Trophoblast cell (in vitro differentiated cells and primary cell): ENCODE measurements around the gene FCGR1A.
"Not testable (repeated sequence)": the region's sequence is repeated elsewhere in the genome, so short reads cannot be mapped to it uniquely, and the experiment has no call there.

Experiments
- DNase-seq, 2 donors: peaks; one replicate each; pipeline ENCODE4 v3.0.0-alpha.2; 2016
- H2AFZ ChIP-seq: 2 replicates; pipeline ENCODE4 v1.6.1; 2013; ENCODE audit warnings: low read length, moderate library complexity, mild to moderate bottlenecking; ENCODE audit not compliant: insufficient read depth, poor library complexity
- H2AK5ac ChIP-seq: 2 replicates; pipeline ENCODE4 v1.6.1; 2013; ENCODE audit warnings: mild to moderate bottlenecking, low read length
- H2BK120ac ChIP-seq: 2 replicates; pipeline ENCODE4 v1.6.1; 2013; ENCODE audit warnings: low read length, mild to moderate bottlenecking, moderate library complexity; ENCODE audit not compliant: insufficient read depth, poor library complexity
- H2BK12ac ChIP-seq: 2 replicates; pipeline ENCODE4 v1.6.1; 2013; ENCODE audit warnings: mild to moderate bottlenecking, low read length, moderate library complexity
- H2BK5ac ChIP-seq: 2 replicates; pipeline ENCODE4 v1.6.1; 2013; ENCODE audit warnings: low read length, low read depth, moderate library complexity, mild to moderate bottlenecking; ENCODE audit not compliant: poor library complexity
- H3K14ac ChIP-seq: 2 replicates; pipeline ENCODE4 v1.6.1; 2013; ENCODE audit warnings: mild to moderate bottlenecking, low read length
- H3K18ac ChIP-seq: 2 replicates; pipeline ENCODE4 v1.6.1; 2013; ENCODE audit warnings: mild to moderate bottlenecking, low read length
- H3K23ac ChIP-seq: 2 replicates; pipeline ENCODE4 v1.6.1; 2013; ENCODE audit warnings: low read length
- H3K27ac ChIP-seq: 2 replicates; pipeline ENCODE4 v1.5.1; 2013; ENCODE audit warnings: low read depth, mild to moderate bottlenecking, inconsistent platforms, low read length, moderate library complexity
- H3K27me3 ChIP-seq: 2 replicates; pipeline ENCODE4 v1.6.1; 2013; ENCODE audit warnings: inconsistent platforms, mild to moderate bottlenecking, low read length, moderate library complexity; ENCODE audit not compliant: insufficient read depth
- H3K36me3 ChIP-seq, 2 experiments: 1 replicate in 1 of 2; 2 replicates in 1 of 2; pipeline ENCODE4 v1.6.1; 2013; ENCODE audit warnings: low read length in 2 of 2, mild to moderate bottlenecking in 2 of 2, moderate library complexity in 1 of 2; ENCODE audit not compliant: insufficient read depth in 2 of 2, control insufficient read depth in 1 of 2
- H3K4ac ChIP-seq: 2 replicates; pipeline ENCODE4 v1.6.1; 2013; ENCODE audit warnings: low read depth, mild to moderate bottlenecking, low read length, moderate library complexity
- H3K4me1 ChIP-seq, 2 experiments: 1 replicate in 1 of 2; 2 replicates in 1 of 2; pipeline ENCODE4 v1.6.1; 2013; ENCODE audit warnings: low read length in 2 of 2, mild to moderate bottlenecking in 2 of 2, moderate library complexity in 1 of 2; ENCODE audit not compliant: insufficient read depth in 2 of 2, control insufficient read depth in 1 of 2
- H3K4me2 ChIP-seq: 2 replicates; pipeline ENCODE4 v1.6.1; 2013; ENCODE audit warnings: inconsistent platforms, mild to moderate bottlenecking, low read length, moderate library complexity
- H3K4me3 ChIP-seq: 2 replicates; pipeline ENCODE4 v1.5.1; 2013; ENCODE audit warnings: mild to moderate bottlenecking, low read depth, low read length, inconsistent platforms
- H3K79me1 ChIP-seq: one replicate; pipeline ENCODE4 v1.6.1; 2013; ENCODE audit warnings: low read length
- H3K79me2 ChIP-seq: 2 replicates; pipeline ENCODE4 v1.6.1; 2013; ENCODE audit warnings: low read length, mild to moderate bottlenecking; ENCODE audit not compliant: control insufficient read depth, insufficient read depth, poor library complexity
- H3K9ac ChIP-seq: 2 replicates; pipeline ENCODE4 v1.6.1; 2013; ENCODE audit warnings: mild to moderate bottlenecking, low read length
- H3K9me3 ChIP-seq: 2 replicates; pipeline ENCODE4 v1.6.1; 2013; ENCODE audit warnings: low read depth, mild to moderate bottlenecking, control low read depth, inconsistent platforms, low read length; ENCODE audit not compliant: insufficient read depth
- H4K12ac ChIP-seq: 2 replicates; pipeline ENCODE4 v1.6.1; 2013; ENCODE audit warnings: low read depth, mild to moderate bottlenecking, low read length, moderate library complexity
- H4K8ac ChIP-seq: 2 replicates; pipeline ENCODE4 v1.6.1; 2013; ENCODE audit warnings: low read depth, mild to moderate bottlenecking, low read length, moderate library complexity
- H4K91ac ChIP-seq: one replicate; pipeline ENCODE4 v1.6.1; 2013; ENCODE audit warnings: low read depth, mild to moderate bottlenecking, low read length, moderate library complexity
- WGBS: extraction: QIAGEN DNeasy Blood & Tissue Kit; methylation state at CpG from one replicate; pipeline ENCODE4 v1.1.7; 2013; ENCODE audit warnings: missing lambda C conversion rate; ENCODE audit not compliant: insufficient read length, insufficient coverage; ENCODE audit errors: extremely low coverage; 5-methylcytosine and 5-hydroxymethylcytosine counted together

Gene FCGR1A

GRCh38 chr1:149801628-149802027, 19.1 kb downstream of the FCGR1A start:
- not testable (repeated sequence) for H3K14ac ChIP-seq, H3K9me3 ChIP-seq, H3K36me3 ChIP-seq, H2AK5ac ChIP-seq, H3K79me2 ChIP-seq, H3K4ac ChIP-seq, H2BK5ac ChIP-seq, H4K8ac ChIP-seq, H4K91ac ChIP-seq, H3K18ac ChIP-seq, H3K79me1 ChIP-seq, H4K12ac ChIP-seq, H3K4me1 ChIP-seq, H3K27ac ChIP-seq, H3K23ac ChIP-seq, H2AFZ ChIP-seq, H3K27me3 ChIP-seq, H3K9ac ChIP-seq, H2BK12ac ChIP-seq, H3K4me2 ChIP-seq, H3K4me3 ChIP-seq, H2BK120ac ChIP-seq
- DNase-seq: peak in 1 of 2 donors; percentile 20
- WGBS: no CpG with 5 or more reads among the region's 3 CpGs

DNA sequence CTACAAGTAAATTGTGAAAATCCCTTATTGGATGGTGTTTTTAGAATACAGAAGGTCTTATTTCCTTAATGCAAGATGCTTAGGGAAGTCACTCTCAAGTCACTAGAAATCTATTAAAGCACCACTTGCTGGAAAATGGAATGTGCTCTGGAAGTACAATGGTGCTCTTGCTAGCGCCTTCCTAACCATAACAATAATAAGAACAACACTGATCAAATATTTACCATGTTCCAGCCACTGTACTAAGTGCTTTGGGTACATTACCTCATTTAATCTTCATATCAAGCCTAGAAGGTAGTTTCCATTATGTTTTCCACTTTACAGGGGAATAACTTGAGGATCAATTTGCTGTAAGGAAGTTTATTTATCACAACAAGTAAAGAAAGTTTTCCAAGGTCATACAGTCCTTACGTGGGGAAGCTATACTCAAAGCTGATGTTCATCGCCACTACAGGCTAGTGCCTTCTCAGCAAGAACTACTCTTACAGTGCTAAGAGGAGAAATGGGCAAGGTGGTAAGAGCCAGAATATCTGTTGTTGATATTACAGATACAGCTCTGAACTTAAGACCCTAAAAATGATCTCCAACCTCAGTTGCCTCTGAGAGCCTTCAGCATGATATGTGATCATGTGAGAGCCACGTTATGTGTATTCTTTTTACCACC, 22.1 kb downstream of the FCGR1A start:
- not testable (repeated sequence) for H4K91ac ChIP-seq, H2AFZ ChIP-seq, H4K12ac ChIP-seq, H3K4me1 ChIP-seq, H3K79me1 ChIP-seq, H3K4me2 ChIP-seq, H3K36me3 ChIP-seq, H3K4ac ChIP-seq, H3K9ac ChIP-seq, H3K4me3 ChIP-seq, H2BK120ac ChIP-seq, H2BK12ac ChIP-seq, DNase-seq, H3K9me3 ChIP-seq, H3K18ac ChIP-seq, H3K23ac ChIP-seq, H3K27ac ChIP-seq, H3K79me2 ChIP-seq, H2BK5ac ChIP-seq, H2AK5ac ChIP-seq, H3K14ac ChIP-seq, H4K8ac ChIP-seq, H3K27me3 ChIP-seq
- WGBS: no CpG with 5 or more reads among the region's 4 CpGs

GRCh38 chr1:149810697-149811405, 28.4 kb downstream of the FCGR1A start:
- H3K79me1 ChIP-seq: not testable (repeated sequence)

GRCh38 chr1:149811514-149811889, 29.0 kb downstream of the FCGR1A start:
- not testable (repeated sequence) for H3K4me1 ChIP-seq, H2BK12ac ChIP-seq, H3K79me2 ChIP-seq, H3K14ac ChIP-seq, H2BK120ac ChIP-seq, H3K18ac ChIP-seq, H3K23ac ChIP-seq, H2AK5ac ChIP-seq, H3K36me3 ChIP-seq, H4K8ac ChIP-seq, H3K27me3 ChIP-seq, H2BK5ac ChIP-seq, H3K4ac ChIP-seq, H3K27ac ChIP-seq, H4K12ac ChIP-seq, H4K91ac ChIP-seq, H2AFZ ChIP-seq, H3K79me1 ChIP-seq, H3K4me3 ChIP-seq, H3K9me3 ChIP-seq, H3K9ac ChIP-seq
- no CpG with 5 or more reads among the region's 14 CpGs for WGBS
- peak overlapping the region; percentile 56 for H3K4me2 ChIP-seq
- DNase-seq: peak; percentile 13 to 33

More at GRCh38 chr1:149810697-149811405, 28.4 kb downstream of the FCGR1A start:
- not testable (repeated sequence) for H4K91ac ChIP-seq, H3K23ac ChIP-seq, H4K12ac ChIP-seq, H3K4me1 ChIP-seq, H2AFZ ChIP-seq, H3K27ac ChIP-seq, H4K8ac ChIP-seq, H2BK12ac ChIP-seq, H3K27me3 ChIP-seq, H3K9ac ChIP-seq, H2BK120ac ChIP-seq, H3K4me3 ChIP-seq, H3K14ac ChIP-seq, H3K9me3 ChIP-seq, H3K36me3 ChIP-seq, H3K18ac ChIP-seq, H3K4ac ChIP-seq, H3K4me2 ChIP-seq, H2BK5ac ChIP-seq, H3K79me2 ChIP-seq, H2AK5ac ChIP-seq
- WGBS: no CpG with 5 or more reads among the region's 7 CpGs
- peak in 1 of 2 donors; percentile 3 for DNase-seq
